SK-N-SH treated with all-trans-retinoic acid at 6 μM for 48 hours (cell line): ENCODE results near the gene FKBP9.

Source experiments
- ARNTL ChIP-seq: fragments of 450-650 bp; formaldehyde crosslinking; IDR thresholded peaks from 2 replicates; pipeline ENCODE4 v1.5.0; 2020; ENCODE audit warnings: low read depth, mild to moderate bottlenecking, moderate library complexity, borderline replicate concordance
- BACH2 ChIP-seq: fragments of 250-450 bp; sonication (Bioruptor Pico); IDR thresholded peaks from 2 replicates; pipeline ENCODE4 v1.9.0; 2021; ENCODE audit warnings: mild to moderate bottlenecking, borderline replicate concordance
- ESRRG ChIP-seq: fragments of 250-450 bp; sonication (Bioruptor Pico); IDR thresholded peaks from 2 replicates; pipeline ENCODE4 v1.6.1; 2021; ENCODE audit warnings: mild to moderate bottlenecking
- GLIS3 ChIP-seq: fragments of 250-450 bp; sonication (Bioruptor Pico); IDR thresholded peaks from 2 replicates; pipeline ENCODE4 v1.5.0; 2020; ENCODE audit warnings: mild to moderate bottlenecking, moderate library complexity
- ISL1 ChIP-seq: fragments of 250-450 bp; sonication (Bioruptor Pico); IDR thresholded peaks from 2 replicates; pipeline ENCODE4 v2.1.2; 2022; ENCODE audit warnings: mild to moderate bottlenecking, moderate library complexity
- PATZ1 ChIP-seq: fragments of 250-450 bp; sonication (Bioruptor Pico); IDR thresholded peaks from 2 replicates; pipeline ENCODE4 v1.8.0; 2020; ENCODE audit warnings: mild to moderate bottlenecking, moderate library complexity, borderline replicate concordance
- POU6F1 ChIP-seq: fragments of 250-450 bp; sonication (Bioruptor Pico); IDR thresholded peaks from 2 replicates; pipeline ENCODE4 v1.8.0; 2021; ENCODE audit warnings: low read depth, mild to moderate bottlenecking, moderate library complexity, borderline replicate concordance
- PPARA ChIP-seq: fragments of 250-450 bp; sonication (Bioruptor Pico); IDR thresholded peaks from 2 replicates; pipeline ENCODE4 v1.5.0; 2020; ENCODE audit warnings: mild to moderate bottlenecking, borderline replicate concordance
- RARB ChIP-seq: fragments of 250-450 bp; sonication (Bioruptor Pico); IDR thresholded peaks from 2 replicates; pipeline ENCODE4 v1.8.0; 2021; ENCODE audit warnings: mild to moderate bottlenecking, moderate library complexity
- ZFP30 ChIP-seq: fragments of 450-650 bp; formaldehyde crosslinking; IDR thresholded peaks from 2 replicates; pipeline ENCODE4 v1.5.0; 2022; ENCODE audit warnings: mild to moderate bottlenecking, moderate library complexity
- ZNF565 ChIP-seq: fragments of 450-650 bp; formaldehyde crosslinking; conservative IDR thresholded peaks from 2 replicates; pipeline ENCODE4 v1.5.0; 2020; ENCODE audit warnings: low read depth, mild to moderate bottlenecking, moderate library complexity
- ZNF70 ChIP-seq: fragments of 450-650 bp; formaldehyde crosslinking; IDR thresholded peaks from 2 replicates; pipeline ENCODE4 v1.5.0; 2020; ENCODE audit warnings: mild to moderate bottlenecking, moderate library complexity
- ZNF8 ChIP-seq: fragments of 450-650 bp; formaldehyde crosslinking; IDR thresholded peaks from 2 replicates; pipeline ENCODE4 v1.5.0; 2020; ENCODE audit warnings: mild to moderate bottlenecking, moderate library complexity

- TF ChIP-seq ZNF565 (no peak), BACH2 (CRISPR knock-in tag) (no peak), RARB (no peak), POU6F1 (CRISPR knock-in tag) (no peak), PATZ1 (CRISPR knock-in tag) (no peak), ISL1 (no peak), ARNTL (no peak), GLIS3 (CRISPR knock-in tag) (no peak), ZNF8 (CRISPR knock-in tag) (no peak), ZNF70 (CRISPR knock-in tag) (no peak), PPARA (CRISPR knock-in tag) (no peak), ZFP30 (CRISPR knock-in tag) (no peak), ESRRG (CRISPR knock-in tag) (no peak)
Measured at GRCh38 chr7:33009734-33010133, 52.5 kb downstream of the FKBP9 start.
